Activated naive CD8-positive, alpha-beta T cell treated with anti-CD3 and anti-CD28 coated beads, Interleukin-2, amount 50 U/mL, for 24 hours (primary cell): ENCODE measurements around the gene CEP85L.

Source experiments
- ATAC-seq: fragments of 150-1000 bp; cut with Tn5 transposase; one replicate; pipeline ENCODE4 v1.10.0; 2021
- DNase-seq: peaks from one replicate; pipeline ENCODE4 v3.0.0; 2021
- H3K27ac Mint-ChIP-seq: one replicate; pipeline ENCODE4 v1.8.0; 2021; ENCODE audit warnings: mild to moderate bottlenecking, mixed read lengths
- H3K27me3 Mint-ChIP-seq: one replicate; pipeline ENCODE4 v1.8.0; 2021; ENCODE audit warnings: mixed read lengths
- H3K36me3 Mint-ChIP-seq: one replicate; pipeline ENCODE4 v1.8.0; 2021; ENCODE audit warnings: low read depth, mixed read lengths
- H3K4me1 Mint-ChIP-seq: one replicate; pipeline ENCODE4 v1.8.0; 2021; ENCODE audit warnings: mixed read lengths
- H3K4me3 Mint-ChIP-seq: one replicate; pipeline ENCODE4 v1.8.0; 2021; ENCODE audit warnings: mild to moderate bottlenecking, moderate library complexity, mixed read lengths
- H3K9me3 Mint-ChIP-seq: one replicate; pipeline ENCODE4 v1.8.0; 2021; ENCODE audit warnings: mixed read lengths

CEP85L gene

DNA sequence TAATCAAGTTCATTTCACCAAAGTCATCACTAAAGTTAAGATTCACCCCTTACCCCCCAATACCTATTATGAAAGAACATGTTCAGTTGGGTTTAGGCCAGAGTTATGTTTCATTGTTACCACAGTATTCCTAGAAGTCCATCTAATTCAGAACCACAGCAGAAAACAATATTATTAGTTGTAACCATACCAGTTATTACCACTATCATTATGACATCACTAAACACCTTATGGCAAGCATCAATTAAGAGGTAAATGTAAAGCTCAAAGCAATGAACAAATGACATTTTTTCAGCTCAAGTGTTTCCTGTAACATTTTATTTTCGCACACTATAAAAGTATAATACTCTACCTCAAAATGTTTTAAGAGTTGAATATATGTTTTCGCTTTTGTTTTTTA lies 4.4 kb downstream of the CEP85L start:
- Mint-ChIP-seq H3K27me3 (no peaks in the 10 kb centered on the region), H3K36me3 (peaks cover 19% of the 10 kb centered on the region), H3K4me1 (peaks cover 47% of the 10 kb centered on the region), H3K9me3 (no peaks in the 10 kb centered on the region), H3K4me3 (no peak overlapping the region), H3K27ac (no peak overlapping the region)
- DNase-seq (no peak), ATAC-seq (no peak)

DNA sequence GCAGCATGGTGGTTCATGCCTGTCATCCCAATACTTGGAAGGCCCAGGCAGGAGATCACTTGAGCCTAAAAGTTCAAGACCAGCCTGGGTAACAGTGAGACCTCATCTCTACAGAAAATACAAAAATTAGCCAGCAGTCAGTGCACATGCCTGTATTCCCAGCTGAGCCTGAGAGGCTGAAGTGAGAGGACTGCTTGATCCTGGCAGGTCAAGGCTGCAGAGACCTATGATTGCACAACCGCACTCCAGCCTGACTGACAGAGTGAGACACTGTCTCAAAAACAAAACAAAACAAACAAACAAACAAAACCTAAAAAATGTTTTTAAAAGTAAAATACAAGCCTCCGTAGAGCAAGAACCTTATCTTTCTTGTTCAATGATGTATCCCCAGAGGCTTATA lies 6.0 kb downstream of the CEP85L start:
- no peaks in the 10 kb centered on the region for H3K9me3 Mint-ChIP-seq

DNA sequence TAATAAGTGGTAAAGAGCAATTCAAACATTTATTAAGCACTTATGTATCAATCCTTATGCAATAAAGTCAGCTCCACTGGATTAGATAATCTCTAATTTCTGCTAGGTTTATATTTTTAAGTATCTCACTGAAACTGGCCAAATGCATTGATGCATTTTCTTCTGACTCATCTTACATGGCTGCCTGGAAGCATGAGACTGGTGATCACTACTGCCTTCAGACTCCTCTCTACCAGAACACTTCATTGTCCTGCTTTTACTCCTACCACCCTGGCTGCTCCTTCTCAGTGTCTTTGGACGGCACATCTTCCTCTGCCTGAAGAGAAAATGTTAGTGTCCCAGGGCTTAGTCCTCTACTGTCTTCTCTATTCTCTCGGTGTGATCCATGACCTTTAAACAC lies 7.4 kb downstream of the CEP85L start:
- Mint-ChIP-seq H3K27ac (peak overlapping the region; percentile 60), H3K4me1 (peaks cover 56% of the 10 kb centered on the region), H3K4me3 (no peak overlapping the region)

More for the DNA sequence above, 6.0 kb downstream of the CEP85L start:
- H3K36me3 Mint-ChIP-seq, result peaks cover 19% of the 10 kb centered on the region
- H3K4me3 Mint-ChIP-seq, result no peak overlapping the region
- H3K27ac Mint-ChIP-seq, result peak overlapping the region; percentile 4
- DNase-seq, result no peak
- no peak for ATAC-seq
- no peaks in the 10 kb centered on the region for H3K27me3 Mint-ChIP-seq
- peaks cover 54% of the 10 kb centered on the region for H3K4me1 Mint-ChIP-seq

DNA sequence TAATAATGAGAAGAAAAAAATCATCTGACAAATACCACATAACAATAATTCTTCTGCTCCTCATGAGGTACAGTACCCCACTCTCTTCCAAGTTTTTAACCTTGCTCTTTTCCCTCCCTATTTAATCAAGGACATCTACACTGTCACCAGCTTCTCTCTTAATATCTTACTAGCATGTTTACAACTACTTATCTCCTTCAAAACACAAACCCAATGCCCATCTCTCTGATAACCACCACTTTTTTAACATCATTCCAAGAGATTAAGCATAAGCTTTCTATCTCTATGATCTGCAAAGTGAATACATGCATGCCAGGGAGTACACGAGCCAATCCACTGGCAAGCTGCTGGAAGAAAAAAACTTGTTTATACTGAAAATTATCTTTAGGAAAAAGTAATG lies 10.3 kb downstream of the CEP85L start:
- no peak overlapping the region for H3K27ac Mint-ChIP-seq
- no peak overlapping the region for H3K4me3 Mint-ChIP-seq
- H3K4me1 Mint-ChIP-seq, result peaks cover 62% of the 10 kb centered on the region
- no peaks in the 10 kb centered on the region for H3K27me3 Mint-ChIP-seq
- H3K36me3 Mint-ChIP-seq, result peaks cover 14% of the 10 kb centered on the region
- H3K9me3 Mint-ChIP-seq, result no peaks in the 10 kb centered on the region
- DNase-seq (no peak), ATAC-seq (no peak)

More for the DNA sequence above, 7.4 kb downstream of the CEP85L start:
- Mint-ChIP-seq H3K36me3 (peaks cover 16% of the 10 kb centered on the region), H3K9me3 (no peaks in the 10 kb centered on the region), H3K27me3 (no peaks in the 10 kb centered on the region)
- ATAC-seq (no peak), DNase-seq (no peak)

DNA sequence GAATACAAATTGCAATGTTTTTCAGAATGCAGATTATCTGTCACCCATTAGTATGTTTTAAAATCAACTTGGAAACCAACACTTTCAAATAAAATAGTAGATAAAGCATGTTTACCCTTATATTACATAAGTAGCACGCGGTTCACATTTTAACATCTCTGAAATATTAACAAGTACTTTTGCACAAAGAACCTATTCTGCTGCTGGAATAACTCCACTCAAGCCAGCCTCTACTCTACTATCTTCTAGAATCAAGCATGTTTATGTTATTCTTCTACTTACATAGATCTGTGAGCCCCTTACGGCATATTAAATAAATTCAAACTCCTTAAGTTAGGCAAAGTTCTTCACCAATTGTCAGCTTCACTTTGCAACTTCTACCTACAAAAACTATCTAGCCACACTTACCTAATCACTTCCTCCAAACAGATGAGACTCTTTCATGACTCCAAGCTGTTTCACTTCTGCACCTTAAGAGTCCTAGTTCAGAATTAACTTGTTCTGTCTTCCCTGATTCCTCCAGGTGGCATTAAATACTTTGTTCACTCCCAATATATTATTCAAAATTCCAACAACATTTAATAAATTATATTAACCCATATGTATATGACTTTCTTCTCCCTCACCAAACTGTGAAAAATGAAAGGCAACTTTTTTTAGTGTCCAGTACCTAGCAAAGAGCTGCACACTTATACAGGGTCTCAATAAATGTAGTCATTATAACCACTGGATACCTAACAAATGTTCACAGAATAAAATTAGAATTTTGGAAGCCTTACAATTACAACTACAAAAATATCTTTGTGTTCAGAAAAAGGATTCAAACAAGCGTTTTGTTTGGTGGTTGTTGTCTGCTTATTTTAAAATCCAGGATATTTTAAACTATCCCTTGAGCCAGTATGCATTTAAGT lies 12.1 kb downstream of the CEP85L start:
- no peak overlapping the region for H3K27ac Mint-ChIP-seq
- H3K4me1 Mint-ChIP-seq, result peaks cover 68% of the 10 kb centered on the region
- peaks cover 13% of the 10 kb centered on the region for H3K36me3 Mint-ChIP-seq
- no peak for DNase-seq
- no peaks in the 10 kb centered on the region for H3K9me3 Mint-ChIP-seq
- ATAC-seq, result no peak
- no peaks in the 10 kb centered on the region for H3K27me3 Mint-ChIP-seq
- H3K4me3 Mint-ChIP-seq, result no peak overlapping the region

DNA sequence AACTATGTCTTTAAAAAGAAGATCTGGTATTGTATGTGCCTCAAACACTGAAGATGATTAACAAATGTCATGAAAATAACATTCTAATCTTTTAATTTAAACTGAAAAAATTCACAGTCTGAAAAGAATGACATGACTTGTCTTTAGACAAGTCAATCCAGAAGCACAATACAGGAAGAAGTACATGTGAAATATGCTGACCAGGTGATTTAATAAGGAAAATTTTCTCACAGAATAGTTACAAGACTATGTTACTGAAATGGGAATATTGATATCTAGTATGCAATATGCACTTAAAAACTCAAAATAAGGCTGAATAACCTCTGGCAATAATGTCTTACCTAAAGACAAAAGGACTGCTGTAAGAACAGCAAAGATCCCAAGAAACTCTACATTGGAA lies 13.1 kb downstream of the CEP85L start:
- Mint-ChIP-seq H3K9me3 (no peaks in the 10 kb centered on the region), H3K4me3 (no peak overlapping the region), H3K4me1 (peaks cover 66% of the 10 kb centered on the region), H3K27ac (no peak overlapping the region), H3K36me3 (peaks cover 13% of the 10 kb centered on the region), H3K27me3 (no peaks in the 10 kb centered on the region)
- ATAC-seq, result no peak
- no peak for DNase-seq

DNA sequence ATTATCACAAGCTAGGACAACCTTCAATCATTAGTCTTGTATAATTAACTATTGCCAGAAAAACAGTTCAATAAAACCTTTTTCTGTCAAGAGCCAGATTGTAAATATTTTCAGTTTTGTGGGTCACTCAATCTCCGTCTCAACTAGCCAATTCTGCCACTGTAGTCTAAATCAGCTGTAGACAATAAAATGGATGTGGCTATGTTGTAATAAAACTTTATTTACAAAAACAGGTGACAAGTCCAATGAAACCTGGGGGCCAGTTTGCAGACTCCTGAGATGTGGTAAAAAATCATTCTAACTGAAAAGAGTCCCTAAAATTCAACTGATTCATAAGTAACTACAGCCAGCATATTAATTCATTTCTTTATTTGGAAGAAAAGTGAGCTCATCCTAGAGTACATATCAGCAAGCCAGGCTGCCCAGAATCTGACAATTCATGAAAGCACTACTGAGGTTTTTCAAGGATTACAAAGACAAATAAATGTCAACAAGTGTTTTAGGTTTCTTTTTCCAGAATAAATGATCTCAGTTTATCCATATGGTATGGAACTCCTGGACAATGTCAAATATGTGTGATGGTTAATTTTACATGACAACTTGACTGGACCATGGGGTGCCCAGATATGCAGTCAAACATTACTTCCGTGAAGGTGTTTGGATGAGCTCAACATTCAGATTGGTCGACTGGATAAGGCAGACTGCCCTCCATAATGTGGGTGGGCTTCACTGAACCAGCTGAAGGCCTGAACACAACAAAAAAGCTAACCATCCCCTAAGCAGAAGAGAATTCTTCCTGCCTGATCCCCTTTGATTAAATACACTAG lies 15.3 kb downstream of the CEP85L start:
- peaks cover 23% of the 10 kb centered on the region for H3K36me3 Mint-ChIP-seq

DNA sequence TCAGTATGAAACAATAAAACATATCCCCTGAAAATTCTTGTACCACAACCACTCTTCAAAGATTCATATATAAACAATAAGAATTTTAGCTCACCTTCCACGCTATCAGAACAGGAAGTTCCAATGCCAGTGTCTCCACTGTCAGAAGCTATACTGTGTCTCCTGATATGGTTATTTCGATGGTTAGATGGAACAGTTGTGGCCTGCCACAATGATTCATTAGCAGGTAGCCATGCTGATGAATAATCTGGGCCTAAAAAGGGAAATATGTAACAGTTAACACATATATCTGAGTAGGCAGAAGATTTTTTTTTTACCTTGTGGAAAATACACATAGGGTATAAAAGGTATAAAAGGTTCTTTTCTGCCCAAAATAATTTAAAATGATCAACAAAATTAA lies 19.0 kb downstream of the CEP85L start:
- H3K36me3 Mint-ChIP-seq, result peaks cover 51% of the 10 kb centered on the region
- peaks cover 1% of the 10 kb centered on the region for H3K9me3 Mint-ChIP-seq
- H3K4me3 Mint-ChIP-seq, result peak overlapping the region; percentile 14
- no peaks in the 10 kb centered on the region for H3K27me3 Mint-ChIP-seq
- ATAC-seq, result peak; percentile 97
- H3K27ac Mint-ChIP-seq, result peak overlapping the region; percentile 79
- peak; percentile 23 for DNase-seq
- H3K4me1 Mint-ChIP-seq, result peaks cover 86% of the 10 kb centered on the region

More for the DNA sequence above, 15.3 kb downstream of the CEP85L start:
- Mint-ChIP-seq H3K27me3 (no peaks in the 10 kb centered on the region), H3K9me3 (no peaks in the 10 kb centered on the region), H3K4me3 (no peak overlapping the region), H3K4me1 (peaks cover 82% of the 10 kb centered on the region), H3K27ac (no peak overlapping the region)
- ATAC-seq (no peak), DNase-seq (no peak)

DNA sequence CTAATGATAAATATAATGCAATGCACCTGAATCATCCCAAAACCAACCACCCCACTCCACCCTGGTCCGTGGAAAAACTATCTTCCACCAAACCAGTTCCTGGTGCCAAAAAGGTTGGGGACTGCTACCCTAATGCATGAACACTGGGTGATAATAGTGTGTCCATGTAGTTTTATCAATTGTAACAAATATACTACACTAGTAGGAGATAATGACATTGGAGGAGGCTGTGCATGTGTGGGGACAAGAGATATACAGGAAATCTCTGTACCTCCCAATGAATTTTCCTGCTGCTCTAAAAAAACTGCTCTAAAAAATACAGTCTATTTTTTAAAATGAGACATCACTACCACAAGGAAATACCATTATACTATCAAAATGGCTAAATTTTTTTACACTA lies 20.5 kb downstream of the CEP85L start:
- Mint-ChIP-seq H3K4me3 (no peak overlapping the region), H3K4me1 (peaks cover 79% of the 10 kb centered on the region), H3K27ac (no peak overlapping the region), H3K9me3 (peaks cover 11% of the 10 kb centered on the region), H3K36me3 (peaks cover 56% of the 10 kb centered on the region), H3K27me3 (no peaks in the 10 kb centered on the region)
- ATAC-seq (no peak), DNase-seq (no peak)

DNA sequence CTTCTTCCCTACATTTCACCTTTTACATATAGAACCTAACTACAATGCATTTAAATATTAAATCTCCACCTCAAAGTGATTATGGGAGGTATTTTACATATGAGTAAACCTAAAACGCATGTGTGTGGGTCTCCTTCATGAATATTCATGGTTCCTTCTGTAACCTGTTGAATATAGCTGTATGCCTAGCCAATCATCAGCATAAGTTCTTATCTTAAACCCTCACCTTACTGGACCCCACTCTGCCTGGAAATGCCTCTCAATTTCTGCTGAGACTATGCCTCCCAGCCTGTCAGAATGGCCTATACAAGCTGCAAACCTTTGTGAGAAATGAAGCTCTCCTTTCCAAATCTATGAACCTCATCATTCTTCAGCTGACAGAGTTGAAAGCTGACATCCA lies 21.3 kb downstream of the CEP85L start:
- DNase-seq (no peak), ATAC-seq (no peak)
- H3K27me3 Mint-ChIP-seq, result no peaks in the 10 kb centered on the region
- H3K36me3 Mint-ChIP-seq, result peaks cover 61% of the 10 kb centered on the region
- peaks cover 71% of the 10 kb centered on the region for H3K4me1 Mint-ChIP-seq
- H3K9me3 Mint-ChIP-seq, result peaks cover 11% of the 10 kb centered on the region
- no peak overlapping the region for H3K4me3 Mint-ChIP-seq
- no peak overlapping the region for H3K27ac Mint-ChIP-seq

DNA sequence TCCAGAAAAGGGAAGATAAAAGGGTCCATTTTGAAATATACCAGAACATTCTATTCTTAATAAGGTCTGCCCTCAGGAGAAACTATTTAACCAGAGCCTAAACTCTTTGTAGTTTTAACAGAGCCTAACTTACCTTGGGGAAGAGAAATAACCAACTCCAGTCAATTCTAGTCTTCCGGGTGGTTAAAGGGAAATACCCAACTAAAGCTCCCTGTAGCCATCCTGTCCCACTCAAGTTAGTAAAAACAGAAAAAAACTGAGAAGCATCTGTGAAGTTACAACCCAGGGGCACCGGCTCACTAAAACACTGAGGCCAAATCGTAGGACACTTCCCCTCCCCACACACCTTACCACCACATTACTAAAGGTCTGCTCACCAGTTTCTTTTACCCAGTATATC lies 23.7 kb downstream of the CEP85L start:
- no peak overlapping the region for H3K4me3 Mint-ChIP-seq
- ATAC-seq (no peak), DNase-seq (no peak)
- no peaks in the 10 kb centered on the region for H3K27me3 Mint-ChIP-seq
- peak overlapping the region; percentile 12 for H3K27ac Mint-ChIP-seq
- H3K36me3 Mint-ChIP-seq, result peaks cover 66% of the 10 kb centered on the region
- H3K4me1 Mint-ChIP-seq, result peaks cover 61% of the 10 kb centered on the region
- peaks cover 11% of the 10 kb centered on the region for H3K9me3 Mint-ChIP-seq

DNA sequence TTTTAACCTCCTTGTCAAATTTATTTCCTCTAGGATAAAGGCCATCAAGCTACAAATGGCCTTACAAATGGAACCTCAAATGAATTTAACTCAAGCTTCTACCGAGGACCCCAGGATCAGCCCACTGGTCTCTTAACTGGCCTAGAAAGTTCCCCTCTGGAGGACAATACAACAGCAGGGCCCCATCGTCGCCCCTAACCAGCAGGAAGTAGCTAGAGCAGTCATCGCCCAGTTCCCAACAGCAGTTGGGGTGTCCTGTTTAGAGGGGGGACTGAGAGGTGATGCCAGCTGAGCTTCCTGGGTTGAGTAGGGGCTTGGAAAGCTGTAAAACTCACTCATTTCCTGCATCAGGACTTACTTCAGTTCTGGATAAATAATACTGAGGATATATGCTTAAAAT lies 25.6 kb downstream of the CEP85L start:
- peaks cover 51% of the 10 kb centered on the region for H3K4me1 Mint-ChIP-seq
- ATAC-seq, result no peak
- DNase-seq, result no peak
- peaks cover 54% of the 10 kb centered on the region for H3K36me3 Mint-ChIP-seq
- H3K4me3 Mint-ChIP-seq, result no peak overlapping the region
- H3K27ac Mint-ChIP-seq, result no peak overlapping the region
- no peaks in the 10 kb centered on the region for H3K27me3 Mint-ChIP-seq
- peaks cover 11% of the 10 kb centered on the region for H3K9me3 Mint-ChIP-seq

DNA sequence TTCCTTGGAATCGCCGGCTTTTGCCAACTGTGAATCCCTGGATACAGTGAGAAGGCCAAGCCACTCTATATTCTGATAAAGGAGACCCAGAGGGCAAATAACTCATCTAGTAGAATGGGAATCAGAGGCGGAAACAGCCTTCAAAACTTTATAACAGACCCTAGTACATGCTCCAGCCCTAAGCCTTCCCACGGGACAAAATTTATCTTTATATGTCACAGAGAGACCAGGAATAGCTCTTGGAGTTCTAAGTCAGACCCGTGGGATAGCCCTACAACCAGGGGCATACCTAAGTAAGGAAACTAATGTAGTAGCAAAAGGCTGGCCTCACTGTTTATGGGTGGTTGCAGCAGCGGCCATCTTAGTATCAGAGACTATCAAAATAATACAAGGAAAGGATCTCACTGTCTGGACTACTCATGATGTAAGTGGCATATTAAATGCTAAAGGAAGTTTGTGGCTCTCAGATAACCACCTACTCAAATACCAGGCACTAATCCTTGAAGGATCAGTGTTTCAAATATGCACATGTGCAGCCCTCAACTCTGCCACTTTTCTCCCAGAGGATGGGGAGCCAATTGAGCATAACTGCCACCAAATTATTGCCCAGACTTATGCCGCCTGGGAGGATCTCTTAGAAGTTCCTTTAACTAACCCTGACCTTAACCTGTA lies 29.5 kb downstream of the CEP85L start:
- Mint-ChIP-seq H3K9me3 (peaks cover 7% of the 10 kb centered on the region), H3K36me3 (peaks cover 24% of the 10 kb centered on the region), H3K27ac (peak overlapping the region; percentile 41), H3K4me3 (no peak overlapping the region), H3K4me1 (peaks cover 32% of the 10 kb centered on the region), H3K27me3 (no peaks in the 10 kb centered on the region)
- ATAC-seq (no peak), DNase-seq (no peak)

DNA sequence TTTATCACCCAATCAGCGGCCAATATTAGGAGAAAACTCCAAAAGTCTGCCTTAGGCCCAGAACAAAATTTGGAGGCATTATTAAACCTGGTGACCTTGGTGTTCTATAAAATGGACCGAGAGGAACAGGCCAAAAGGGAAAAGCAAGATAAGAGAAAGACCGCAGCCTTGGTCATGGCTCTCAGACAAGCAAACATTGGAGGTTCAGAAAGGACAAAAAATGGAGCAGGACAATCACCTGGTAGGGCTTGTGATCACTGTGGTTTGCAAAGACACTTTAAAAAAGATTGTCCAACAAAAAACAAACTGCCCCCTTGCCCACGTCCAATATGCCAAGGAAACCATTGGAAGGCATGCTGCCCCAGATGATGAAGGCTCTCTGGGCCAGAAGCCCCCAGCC lies 31.2 kb downstream of the CEP85L start:
- Mint-ChIP-seq H3K27me3 (no peaks in the 10 kb centered on the region), H3K9me3 (no peaks in the 10 kb centered on the region), H3K36me3 (peaks cover 11% of the 10 kb centered on the region), H3K4me3 (no peak overlapping the region), H3K27ac (no peak overlapping the region), H3K4me1 (peaks cover 34% of the 10 kb centered on the region)
- ATAC-seq (no peak), DNase-seq (no peak)
